CD4-positive, alpha-beta T cell treated with Interferon gamma for 1 hour (primary cell): ENCODE data around the gene FGF3.
"Not testable (repeated sequence)": the region's sequence is repeated elsewhere in the genome, so short reads cannot be mapped to it uniquely, and the experiment has no call there.

Experiments used
- DNase-seq: peaks from one replicate; pipeline ENCODE4 v3.0.0-alpha.2; 2020

The FGF3 gene

DNA sequence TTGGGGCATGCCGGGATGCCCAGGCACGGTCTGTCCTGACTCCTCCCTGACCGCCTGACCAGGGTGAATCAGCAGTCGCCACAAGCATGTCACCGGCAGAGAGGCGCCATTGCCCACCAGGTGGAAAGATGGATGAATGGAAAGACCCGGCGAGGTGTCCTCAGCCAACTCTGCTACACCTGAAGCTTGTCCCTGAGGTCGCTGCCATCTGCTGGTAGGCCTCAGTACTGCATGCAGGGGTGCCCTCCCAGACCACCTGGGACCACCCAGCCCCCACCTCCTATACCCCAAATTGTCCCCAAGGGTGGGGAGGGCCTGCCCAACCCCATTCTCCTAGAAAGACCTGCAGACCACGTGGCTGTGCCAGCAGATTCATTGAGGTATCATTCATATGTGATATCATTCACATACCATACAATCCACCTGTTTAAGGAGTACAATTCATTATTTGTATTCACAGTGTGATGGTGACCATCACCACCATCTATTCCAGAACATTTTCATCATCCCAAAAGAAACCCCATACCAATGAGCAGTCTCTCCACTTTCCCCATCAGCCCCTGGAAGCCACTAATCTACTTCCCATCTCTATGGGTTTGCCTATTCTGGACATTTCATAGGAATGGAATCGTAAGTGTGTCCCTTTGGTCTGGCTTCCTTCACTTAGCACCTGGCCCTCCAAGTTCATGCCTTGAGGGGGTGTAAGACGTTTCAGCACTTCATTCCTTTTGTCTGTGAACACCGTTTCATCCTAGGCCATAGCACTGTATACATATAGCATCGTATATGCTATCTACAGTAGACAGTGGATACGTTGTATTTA, 17.5 kb downstream of the FGF3 start:
- no peak for DNase-seq

DNA sequence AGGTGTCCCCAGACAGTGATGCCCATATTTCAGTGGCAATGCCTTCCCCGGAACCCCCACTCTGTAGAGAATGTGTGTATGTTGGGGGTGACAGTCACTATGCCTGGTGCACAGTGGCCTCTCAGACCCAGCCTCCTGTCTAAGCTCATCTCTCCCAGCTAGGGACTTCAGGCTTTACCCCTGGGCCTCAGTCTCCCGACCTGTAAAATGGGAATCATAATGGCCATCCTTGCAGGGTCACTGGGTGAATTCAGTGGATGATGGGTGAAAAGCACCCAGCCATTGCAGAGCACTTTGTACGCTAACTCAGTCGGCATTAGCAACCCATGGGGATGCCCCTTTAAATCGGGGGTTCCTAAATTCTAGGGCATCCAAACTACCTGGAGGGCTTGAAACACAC, 18.9 kb downstream of the FGF3 start:
- DNase-seq = no peak

DNA sequence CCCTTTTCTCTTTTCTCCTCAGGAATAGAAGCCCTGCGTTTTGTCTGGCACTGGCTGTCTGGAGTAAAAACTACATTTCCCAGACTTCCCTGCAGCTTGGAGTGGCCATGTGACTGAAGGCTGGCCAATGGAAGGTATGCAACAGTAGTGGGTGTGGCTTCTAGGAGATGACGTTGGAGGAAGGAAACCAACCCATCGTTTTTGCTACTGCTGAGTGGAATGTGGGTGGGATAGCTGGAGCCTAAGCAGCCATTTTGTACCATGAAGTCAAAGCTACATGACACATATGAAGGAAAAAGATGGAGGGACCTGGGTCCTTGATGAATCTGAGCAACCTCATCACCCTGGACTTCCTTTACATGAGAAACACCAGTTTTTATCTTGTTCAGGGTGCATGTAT, 19.6 kb downstream of the FGF3 start:
- DNase-seq = no peak

GRCh38 chr11:69799097-69799496, 20.1 kb downstream of the FGF3 start:
- DNase-seq = no peak

- DNase-seq = no peak
Measured at GRCh38 chr11:69797737-69798528, 21.3 kb downstream of the FGF3 start.

DNA sequence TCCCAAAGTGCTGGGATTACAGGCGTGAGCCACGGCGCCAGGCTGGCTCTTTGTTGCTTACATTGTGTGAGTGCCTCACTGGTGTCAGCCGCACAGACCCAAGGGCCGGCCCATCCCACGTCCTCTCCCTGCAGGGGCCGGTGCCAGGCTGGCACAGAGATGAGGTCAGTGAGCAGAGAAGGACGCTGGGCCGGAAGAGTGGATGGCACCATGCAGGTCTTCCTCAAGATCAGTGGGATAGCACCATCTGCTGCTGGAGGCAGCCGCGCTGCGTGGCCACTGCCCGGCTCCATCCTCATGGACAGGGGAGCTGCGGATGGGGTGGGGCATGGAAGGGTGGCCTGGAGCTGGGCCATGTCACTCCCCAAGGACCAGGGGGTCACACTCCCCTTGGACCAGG, 22.1 kb downstream of the FGF3 start:
- DNase-seq = no peak

DNA sequence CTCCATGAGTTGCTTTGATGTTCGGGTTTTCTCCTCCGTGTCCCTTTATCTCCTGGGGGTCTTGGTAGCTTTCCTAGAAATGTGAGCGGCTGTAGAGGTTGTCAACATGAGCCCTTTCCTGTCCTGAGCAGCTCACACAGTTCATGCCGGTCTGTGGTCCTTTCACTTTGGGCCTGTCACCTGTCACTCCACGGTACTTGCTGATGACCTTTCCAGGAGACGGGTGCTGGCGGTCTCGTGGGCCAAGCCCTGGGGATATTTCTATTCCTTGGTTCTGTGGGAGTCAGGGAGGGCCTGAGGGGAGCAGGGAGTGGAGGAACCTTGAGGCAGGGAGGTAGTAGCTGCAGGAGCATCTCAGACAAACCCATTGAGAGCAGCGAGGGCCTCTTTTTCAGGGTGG, 23.2 kb downstream of the FGF3 start:
- DNase-seq = no peak

DNA sequence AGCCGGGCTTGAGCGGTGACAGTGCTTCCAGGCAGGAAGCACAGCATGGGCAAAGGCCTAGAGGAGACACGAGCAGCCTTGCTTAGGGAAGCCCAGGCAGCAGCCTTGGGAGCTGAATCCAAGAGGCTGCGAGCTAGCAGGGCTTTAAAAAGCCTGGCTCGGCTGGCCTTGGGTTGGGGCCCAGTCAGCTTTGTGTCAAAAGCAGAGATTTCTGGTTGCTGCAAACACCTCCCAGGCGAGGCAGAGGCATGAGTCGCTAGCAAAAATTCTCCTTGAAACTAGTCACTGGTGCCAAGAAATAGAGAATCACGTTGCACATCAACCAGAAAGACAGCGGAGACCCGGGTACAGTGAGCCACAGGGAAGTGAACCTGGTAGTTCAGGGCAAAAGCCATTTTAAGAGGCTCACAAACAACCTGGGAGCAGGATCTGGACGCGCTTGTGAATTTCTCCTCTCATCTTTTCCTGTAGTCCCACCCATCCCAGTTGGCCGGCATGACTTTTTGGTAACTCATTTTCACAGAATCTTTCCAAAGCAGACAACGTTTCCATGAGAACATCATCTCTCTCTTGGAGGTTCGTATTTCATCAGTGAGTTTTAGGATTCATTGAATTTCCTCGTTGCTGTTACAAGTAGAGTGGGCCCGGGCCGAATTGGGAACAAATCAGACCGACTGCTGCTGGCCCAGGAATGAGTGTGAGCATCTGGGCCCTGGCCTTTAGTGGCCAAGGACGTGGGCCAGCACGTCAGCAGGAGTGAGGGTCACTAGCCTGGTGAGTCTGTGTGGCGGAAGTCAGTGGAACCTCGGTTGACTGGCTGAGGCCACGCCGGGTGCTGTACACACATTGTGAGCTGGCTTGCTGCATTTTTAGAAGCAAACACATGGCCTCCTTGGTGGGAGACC, 27.7 kb downstream of the FGF3 start:
- no peak for DNase-seq

DNA sequence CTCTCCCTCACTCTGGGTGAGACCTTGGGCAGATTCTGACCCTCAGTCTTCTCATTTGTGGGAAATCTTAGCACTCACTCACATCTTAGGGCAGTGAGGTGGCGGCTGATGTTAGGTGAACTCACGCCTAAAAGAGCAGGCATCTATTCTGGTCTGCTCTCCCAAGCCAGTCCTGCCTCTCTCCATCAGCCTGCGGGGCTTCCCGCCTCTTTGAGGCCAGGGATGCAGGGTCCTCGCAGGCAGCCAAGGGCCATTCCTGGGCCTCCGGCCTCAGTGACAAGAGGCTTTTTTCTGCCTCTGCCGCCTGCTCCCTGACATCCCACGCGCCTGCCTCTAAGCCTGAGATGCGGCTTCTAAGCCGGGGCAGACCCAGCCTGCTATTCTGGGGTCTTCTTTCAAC, 30.3 kb downstream of the FGF3 start:
- DNase-seq = no peak

- no peak for DNase-seq
Measured at GRCh38 chr11:69787906-69788305, 31.3 kb downstream of the FGF3 start.

GRCh38 chr11:69787457-69787856, 31.8 kb downstream of the FGF3 start:
- DNase-seq = no peak

DNA sequence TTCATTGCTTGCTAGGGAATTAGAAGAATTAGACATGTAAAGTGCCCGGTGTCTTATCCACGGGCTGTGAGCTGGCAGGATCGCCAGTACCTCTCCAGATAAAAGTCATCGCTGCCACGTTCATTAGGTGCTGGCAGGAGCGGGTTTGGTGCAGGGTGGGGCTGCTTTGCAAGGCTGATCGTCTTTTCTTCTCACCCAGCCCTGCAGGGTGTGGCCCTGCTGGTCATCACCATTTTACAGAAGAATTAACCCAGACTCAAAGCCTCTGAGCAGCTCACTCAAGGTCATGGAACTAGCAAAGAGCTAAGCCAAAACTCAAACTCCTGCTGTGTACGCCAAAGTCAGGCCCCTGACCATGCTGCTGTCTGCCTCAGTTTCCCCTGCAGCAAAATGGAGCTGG, 38.0 kb downstream of the FGF3 start:
- no peak for DNase-seq

DNA sequence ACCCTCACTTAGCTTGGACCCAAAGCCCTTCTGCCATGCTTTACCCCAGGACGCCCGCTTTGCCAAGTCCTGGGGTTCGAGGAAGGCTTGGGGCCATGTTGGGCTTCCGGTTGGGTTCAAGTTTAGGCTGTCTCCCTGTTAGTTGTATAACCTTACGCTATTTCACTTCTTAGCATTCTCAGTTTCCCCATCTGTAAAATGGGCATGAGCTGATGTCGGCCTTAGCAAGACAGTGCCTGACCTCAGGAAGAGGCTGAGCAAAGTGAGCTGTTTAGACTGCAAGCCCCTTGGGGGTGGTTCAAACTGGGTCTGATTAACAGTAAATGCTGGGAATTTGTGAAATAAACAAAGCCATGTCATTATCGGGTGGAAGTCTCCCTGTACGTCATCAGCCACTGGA, 40.8 kb downstream of the FGF3 start:
- DNase-seq = no peak

GRCh38 chr11:69775163-69775755, 44.0 kb downstream of the FGF3 start, which contains the start of gene FGF4:
Gene FGF4, minus strand, starts transcription at chr11:69775341. Its CDS starts 257 bp downstream, at chr11:69775084.
- no peak for DNase-seq

DNA sequence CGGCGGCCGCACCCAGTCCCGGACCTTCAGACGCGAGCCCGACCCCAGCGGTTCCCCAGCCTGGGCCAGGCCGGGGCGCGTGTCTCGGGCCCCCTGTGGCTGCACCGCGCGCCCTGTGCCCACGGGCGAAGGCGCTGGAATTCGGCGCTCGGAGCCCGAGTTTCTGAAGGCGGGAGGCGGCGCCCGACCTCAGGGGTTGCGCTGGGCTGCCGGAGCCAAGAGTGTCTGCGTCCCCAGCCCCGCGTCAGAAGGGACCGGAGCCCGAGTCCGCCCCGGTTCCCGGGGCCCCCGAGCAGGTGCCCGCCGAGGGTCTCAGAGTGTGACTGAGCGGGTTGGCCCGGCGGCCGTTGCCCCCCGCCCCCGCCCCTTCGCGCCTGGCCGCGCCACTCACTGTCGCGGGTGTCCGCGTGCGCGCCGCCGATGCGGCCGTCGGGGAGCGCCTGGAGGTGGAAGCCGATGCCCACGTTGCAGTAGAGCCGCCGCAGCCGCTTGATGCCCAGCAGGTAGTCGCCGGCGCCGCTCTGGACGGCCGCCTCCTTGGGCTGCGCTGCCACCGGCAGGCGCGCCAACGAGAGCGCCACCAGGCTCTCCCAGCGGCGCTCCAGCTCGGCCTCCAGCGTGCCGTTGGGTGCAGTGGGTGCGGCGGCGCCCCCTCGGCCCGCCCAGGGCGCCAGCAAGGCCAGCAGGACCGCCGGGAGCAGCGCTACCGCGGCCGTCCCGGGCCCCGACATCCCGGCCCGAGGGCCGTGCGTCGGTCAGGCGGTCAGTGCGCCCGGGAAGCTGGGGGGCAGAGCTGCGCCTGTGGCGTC, 44.7 kb downstream of the FGF3 start:
- DNase-seq = no peak

- DNase-seq = no peak
Measured at GRCh38 chr11:69773626-69774353, 45.4 kb downstream of the FGF3 start.

GRCh38 chr11:69771466-69771865, 47.8 kb downstream of the FGF3 start:
- no peak for DNase-seq

DNA sequence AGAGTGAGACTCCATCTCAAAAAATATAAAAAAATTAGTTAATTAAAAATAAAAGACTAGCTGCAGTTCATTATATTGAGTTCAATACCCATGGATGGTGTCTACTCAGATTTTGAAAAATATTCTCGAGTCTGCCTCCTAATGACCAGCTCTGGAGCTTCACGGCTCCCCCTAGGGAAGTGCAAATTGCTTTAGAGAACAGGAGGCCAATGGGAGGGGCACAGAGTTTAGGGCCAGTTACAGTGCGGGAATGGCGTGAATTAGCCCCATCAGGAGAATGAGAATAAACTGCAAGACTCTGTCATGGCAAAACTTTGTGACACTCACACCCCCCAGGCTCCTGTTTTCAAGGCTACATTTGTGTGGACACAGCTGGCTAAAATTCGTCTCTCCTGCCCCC, 48.7 kb downstream of the FGF3 start:
- DNase-seq = no peak

GRCh38 chr11:69765498-69765995, 53.7 kb downstream of the FGF3 start:
- no peak for DNase-seq

DNA sequence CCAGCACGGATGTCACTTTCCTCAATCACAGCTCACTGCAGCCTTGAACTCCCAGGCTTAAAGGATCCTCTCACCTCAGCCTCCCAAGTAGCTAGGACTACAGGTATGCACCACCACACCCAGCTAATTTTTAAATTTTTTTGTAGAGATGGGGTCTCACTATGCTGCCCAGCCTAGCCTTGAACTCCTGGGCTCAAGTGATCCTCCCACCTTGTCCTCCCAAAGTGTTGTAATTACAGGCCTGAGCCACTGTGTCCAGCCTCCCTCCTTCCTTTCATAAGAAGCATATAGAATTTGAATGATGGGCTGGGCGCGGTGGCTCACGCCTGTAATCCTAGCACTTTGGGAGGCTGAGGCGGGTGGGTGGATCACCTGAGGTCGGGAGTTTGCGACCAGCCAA, 54.3 kb downstream of the FGF3 start:
- not testable (repeated sequence) for DNase-seq

- no peak for DNase-seq
Measured at GRCh38 chr11:69760319-69760718, 58.9 kb downstream of the FGF3 start.
